ENCODE results near the gene COL10A1. TPM values are rescaled to one million over a fixed set of nuclear protein-coding genes. Genes with fewer than 3 reads are reported as not detected.

COL10A1 gene
- polyA plus RNA-seq, 1 experiment: 0.11 TPM

DNA sequence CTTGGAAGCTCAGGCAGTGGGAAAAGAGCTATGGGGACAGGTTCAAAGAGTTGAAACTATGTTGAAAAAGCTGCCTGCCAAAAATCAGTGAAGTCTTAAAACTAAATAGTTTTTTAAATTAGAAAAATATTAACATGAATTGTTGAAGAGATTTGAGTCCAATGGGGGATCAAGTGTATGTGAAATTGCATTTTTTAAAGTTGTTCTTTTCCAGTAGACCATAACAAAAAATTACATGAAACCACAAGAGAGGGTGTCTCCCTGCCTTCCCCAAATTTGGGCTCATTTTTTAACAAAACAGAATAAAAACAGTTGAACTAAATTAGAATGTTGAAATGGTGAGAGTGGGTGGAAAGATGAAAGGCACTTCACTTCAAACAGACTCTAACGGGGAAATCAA, 31.5 kb upstream of the COL10A1 start:
- Histone ChIP-seq H3K27me3 (ENCODE audit: control insufficient read depth, insufficient read depth, low read length) (no peaks in the 10 kb centered on the region), H3K4me3 (ENCODE audit: low read depth, low read length) (no peak overlapping the region), H3K36me3 (ENCODE audit: control insufficient read depth, insufficient read depth, low read length) (no peaks in the 10 kb centered on the region)
- TF ChIP-seq CTCF (IDR thresholded peaks at IDR 0.05; ENCODE audit: insufficient read depth, low read depth, low read length): no peak
- DNase-seq (ENCODE audit: low read depth): no peak
- ChIA-PET CTCF (interaction anchor here (0.6 kb wide), 1 partner anchor 40 kb away, joined by 3 read pairs; no protein-coding TSS in a partner anchor), POLR2A (no interaction called here)

DNA sequence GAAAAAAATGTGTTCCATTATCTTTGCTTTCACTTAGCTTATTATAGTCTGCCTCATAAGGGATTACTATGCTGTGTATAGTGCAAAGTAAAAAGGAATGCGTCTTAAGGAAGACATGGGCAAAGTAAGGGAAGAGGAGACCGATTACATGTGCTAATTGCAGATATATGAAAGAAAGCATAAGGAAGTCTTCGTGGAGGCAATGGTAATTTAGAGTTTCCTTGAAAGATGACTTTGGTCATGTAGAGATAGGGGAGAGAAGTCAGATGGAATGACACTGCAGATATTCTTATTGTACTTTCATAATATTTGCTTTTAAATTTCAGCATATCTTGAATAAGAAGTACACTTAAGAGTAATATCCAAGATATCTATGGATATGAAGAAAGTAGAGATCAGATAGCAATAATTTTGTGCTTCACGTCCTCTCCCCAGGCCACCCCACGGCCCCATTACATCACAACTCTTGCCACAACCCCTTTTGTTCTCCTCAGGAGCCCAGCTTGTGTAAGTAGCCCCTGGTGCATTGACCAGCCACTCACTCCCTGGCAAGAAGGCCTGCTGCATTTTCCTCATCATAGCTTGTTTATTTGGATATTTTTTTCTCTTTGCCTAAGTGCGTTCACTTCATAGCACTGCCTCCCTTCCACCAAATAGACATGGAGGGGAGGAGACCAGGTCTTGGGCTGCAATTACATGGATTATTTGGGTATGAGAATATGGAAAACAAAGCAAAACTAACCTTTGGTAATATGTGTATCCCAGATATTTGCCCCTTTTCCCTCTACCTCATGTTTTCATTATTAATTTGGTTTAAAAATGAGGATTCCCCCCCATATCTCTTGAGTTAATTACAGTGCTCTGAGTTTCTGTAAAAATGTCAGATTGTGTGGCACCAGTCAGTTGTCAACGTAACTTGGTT, 30.7 kb upstream of the COL10A1 start:
- CTCF ChIA-PET: interaction anchor here (0.6 kb wide), 1 partner anchor 40 kb away, joined by 3 read pairs; no protein-coding TSS in a partner anchor
- TF ChIP-seq CTCF (IDR thresholded peaks at IDR 0.05; ENCODE audit: insufficient read depth, low read depth, low read length): no peak

DNA sequence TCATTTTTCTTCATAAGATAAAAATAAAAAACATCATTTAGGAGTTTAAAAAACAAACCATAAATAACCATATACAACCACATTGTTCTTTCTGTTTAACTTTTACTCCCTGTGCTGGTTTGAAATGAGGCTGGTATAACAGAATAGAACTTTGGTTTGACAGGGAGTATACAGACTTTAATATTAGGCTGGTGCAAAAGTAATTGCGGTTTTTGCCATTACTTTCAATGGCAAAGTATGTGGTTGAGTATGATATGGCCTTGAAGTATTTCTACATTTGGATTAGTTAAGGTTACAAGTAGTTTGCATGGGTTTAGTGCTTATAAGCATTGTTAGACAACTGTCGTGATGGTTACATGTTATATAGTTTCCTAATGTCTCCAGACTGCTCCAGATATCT, 29.0 kb upstream of the COL10A1 start:
- POLR2A ChIA-PET: no interaction called here
- H3K36me3 ChIP-seq (ENCODE audit: control insufficient read depth, insufficient read depth, low read length): no peaks in the 10 kb centered on the region
- TF ChIP-seq CTCF (IDR thresholded peaks at IDR 0.05; ENCODE audit: insufficient read depth, low read depth, low read length): no peak
- no peak overlapping the region for H3K4me3 ChIP-seq (ENCODE audit: low read depth, low read length)
- no peaks in the 10 kb centered on the region for H3K27me3 ChIP-seq (ENCODE audit: control insufficient read depth, insufficient read depth, low read length)
- CTCF ChIA-PET: no interaction called here
- DNase-seq (ENCODE audit: low read depth): no peak

More for the DNA sequence above, 30.7 kb upstream of the COL10A1 start:
- no peak overlapping the region for H3K4me3 ChIP-seq (ENCODE audit: low read depth, low read length)
- DNase-seq (ENCODE audit: low read depth): no peak
- no peaks in the 10 kb centered on the region for H3K36me3 ChIP-seq (ENCODE audit: control insufficient read depth, insufficient read depth, low read length)
- POLR2A ChIA-PET: no interaction called here
- H3K27me3 ChIP-seq (ENCODE audit: control insufficient read depth, insufficient read depth, low read length): no peaks in the 10 kb centered on the region

DNA sequence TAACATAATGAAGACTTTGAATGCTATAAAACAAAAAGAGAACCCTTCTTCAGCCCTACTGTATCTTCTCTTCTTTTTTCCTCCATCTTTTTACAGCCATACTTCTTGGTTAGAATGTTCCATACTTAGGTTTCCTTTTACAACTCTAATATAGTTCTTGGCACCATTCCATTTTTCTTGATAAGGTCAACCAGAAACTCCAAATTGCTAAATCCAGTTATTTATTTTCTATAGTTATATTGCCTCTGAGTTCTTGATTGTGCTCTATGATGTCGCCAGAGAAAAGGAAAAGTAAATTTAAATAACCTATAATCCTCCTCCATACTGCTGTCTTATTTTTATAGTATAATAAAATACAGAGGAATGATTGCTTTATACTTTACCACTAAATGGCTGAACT, 26.7 kb upstream of the COL10A1 start:
- Histone ChIP-seq H3K27me3 (ENCODE audit: control insufficient read depth, insufficient read depth, low read length) (no peaks in the 10 kb centered on the region), H3K4me3 (ENCODE audit: low read depth, low read length) (no peak overlapping the region), H3K36me3 (ENCODE audit: control insufficient read depth, insufficient read depth, low read length) (no peaks in the 10 kb centered on the region)
- no peak for TF ChIP-seq CTCF (IDR thresholded peaks at IDR 0.05; ENCODE audit: insufficient read depth, low read depth, low read length)
- POLR2A ChIA-PET: no interaction called here
- CTCF ChIA-PET: no interaction called here
- no peak for DNase-seq (ENCODE audit: low read depth)

DNA sequence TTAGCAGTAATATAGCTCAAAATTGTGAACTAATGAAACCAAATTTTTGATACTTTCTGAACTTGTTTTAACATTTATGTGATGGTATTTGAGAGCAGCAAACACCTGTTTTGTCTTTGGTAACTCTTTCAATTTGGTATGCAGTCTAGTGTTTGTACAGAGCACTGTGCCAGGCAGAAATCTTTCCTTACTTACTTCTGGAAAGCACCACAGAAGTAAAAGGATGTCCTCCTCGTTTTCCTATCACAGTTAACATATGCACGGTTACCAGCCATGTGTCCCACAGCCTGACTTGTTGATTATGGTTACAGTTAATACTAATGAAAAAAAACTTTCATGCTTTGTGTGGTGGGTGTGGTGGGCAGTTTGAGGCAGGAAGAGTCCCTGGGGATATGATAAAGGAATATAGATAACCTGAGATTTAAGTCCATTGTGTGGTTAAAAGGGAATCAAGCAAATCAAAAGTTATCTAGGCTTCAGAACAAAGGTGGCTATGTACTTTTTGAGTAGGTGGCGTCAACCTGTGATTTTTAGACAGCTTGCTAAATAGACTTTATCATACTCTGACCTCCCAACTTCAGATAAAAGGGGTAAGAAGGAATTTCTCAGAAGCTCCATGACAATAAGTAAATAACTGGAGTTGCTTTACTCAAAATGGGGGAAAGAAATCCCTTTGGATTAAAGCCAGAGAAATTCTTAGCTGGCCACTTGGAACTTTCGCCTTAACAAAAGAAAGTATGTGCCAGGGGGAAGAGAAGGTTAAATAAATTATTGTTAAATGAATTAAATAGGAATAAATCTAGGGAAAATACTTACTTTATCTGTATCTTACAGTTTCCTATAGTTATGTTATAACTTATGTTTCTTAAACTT, 20.1 kb upstream of the COL10A1 start:
- DNase-seq (ENCODE audit: low read depth): no peak
- Histone ChIP-seq H3K27me3 (ENCODE audit: control insufficient read depth, insufficient read depth, low read length) (no peaks in the 10 kb centered on the region), H3K36me3 (ENCODE audit: control insufficient read depth, insufficient read depth, low read length) (no peaks in the 10 kb centered on the region), H3K4me3 (ENCODE audit: low read depth, low read length) (no peak overlapping the region)
- no peak for TF ChIP-seq CTCF (IDR thresholded peaks at IDR 0.05; ENCODE audit: insufficient read depth, low read depth, low read length)
- CTCF ChIA-PET: no interaction called here
- POLR2A ChIA-PET: no interaction called here
